IMR-90 (cell line): ENCODE data around the gene AIRE. TPM values are rescaled to one million over a fixed set of nuclear protein-coding genes. Genes with fewer than 3 reads are reported as not detected.

ENCODE experiments used
- ATAC-seq: fragments of 200-7000 bp; cut with Tn5 transposase; 2 replicates; pipeline ENCODE4 v1.9.1; 2020; ENCODE audit warnings: low read depth, mild to moderate bottlenecking, moderate library complexity
- BruUV-seq: library from RNA; stranded (reverse); fragments of 400-500 nt; replicated peaks from 2 replicates; lab custom pipeline; 2021; lab: Mats Ljungman, UMichigan
- CTCF ChIA-PET: fragments of 300-600 bp; formaldehyde crosslinking; extraction: SDS; loops from one replicate; lab custom pipeline; 2021; ENCODE audit warnings: antibody characterized with exemption; lab: Yijun Ruan, JAX
- POLR2A ChIA-PET: fragments of 300-600 bp; sonication (Branson Sonifier 250); formaldehyde crosslinking; loops from one replicate; lab custom pipeline; 2022; ENCODE audit warnings: antibody characterized with exemption; ENCODE audit not compliant: unreplicated experiment; lab: Charles Lee
- DNase-seq: peaks from one replicate; pipeline ENCODE4 v3.0.0; 2013
- H2AFZ ChIP-seq: replicated peaks from 2 replicates; pipeline ENCODE3; 2013; ENCODE audit warnings: low read length, mild to moderate bottlenecking; ENCODE audit not compliant: poor library complexity
- H2AK5ac ChIP-seq: 2 replicates; pipeline ENCODE4 v1.6.1; 2013; ENCODE audit warnings: low read depth, low read length, inconsistent platforms
- H2AK9ac ChIP-seq: replicated peaks from 2 replicates; pipeline ENCODE3; 2013; ENCODE audit warnings: mild to moderate bottlenecking, low read depth, low read length, moderate library complexity; ENCODE audit not compliant: poor library complexity
- H2BK120ac ChIP-seq: 2 replicates; pipeline ENCODE4 v1.6.1; 2013; ENCODE audit warnings: low read depth, low read length, inconsistent platforms
- H2BK15ac ChIP-seq: 3 replicates; pipeline ENCODE4 v1.6.1; 2013; ENCODE audit warnings: low read depth, low read length, inconsistent platforms
- H2BK20ac ChIP-seq: 2 replicates; pipeline ENCODE4 v1.6.1; 2013; ENCODE audit warnings: low read depth, mild to moderate bottlenecking, inconsistent platforms, low read length, moderate library complexity
- H2BK5ac ChIP-seq: 2 replicates; pipeline ENCODE4 v1.6.1; 2013; ENCODE audit warnings: mild to moderate bottlenecking, low read depth, low read length, inconsistent platforms; ENCODE audit not compliant: poor library complexity, severe bottlenecking
- H3K14ac ChIP-seq: replicated peaks from 2 replicates; pipeline ENCODE4 v1.6.1; 2013; ENCODE audit warnings: low read depth, low read length, inconsistent platforms
- H3K18ac ChIP-seq: 2 replicates; pipeline ENCODE4 v1.6.1; 2013; ENCODE audit warnings: low read depth, low read length, control low read depth
- H3K23ac ChIP-seq: 2 replicates; pipeline ENCODE4 v1.6.1; 2013; ENCODE audit warnings: low read depth, low read length, inconsistent platforms
- H3K27ac ChIP-seq: 2 replicates; pipeline ENCODE4 v1.5.1; 2013; ENCODE audit warnings: mild to moderate bottlenecking, control low read depth, low read length; ENCODE audit not compliant: insufficient read depth
- H3K27me3 ChIP-seq: 2 replicates; pipeline ENCODE4 v1.6.1; 2013; ENCODE audit warnings: low read length; ENCODE audit not compliant: control insufficient read depth, insufficient read depth
- H3K36me3 ChIP-seq: 2 replicates; pipeline ENCODE4 v1.6.1; 2013; ENCODE audit warnings: low read length, mixed read lengths; ENCODE audit not compliant: control insufficient read depth, insufficient read depth
- H3K4ac ChIP-seq: 2 replicates; pipeline ENCODE4 v1.6.1; 2013; ENCODE audit warnings: low read depth, low read length, inconsistent platforms
- H3K4me1 ChIP-seq: 2 replicates; pipeline ENCODE4 v1.6.1; 2013; ENCODE audit warnings: low read length, mixed read lengths; ENCODE audit not compliant: control insufficient read depth, insufficient read depth
- H3K4me2 ChIP-seq: 2 replicates; pipeline ENCODE4 v1.6.1; 2013; ENCODE audit warnings: low read depth, mild to moderate bottlenecking, control low read depth, low read length, moderate library complexity
- H3K4me3 ChIP-seq: 2 replicates; pipeline ENCODE4 v1.5.1; 2013; ENCODE audit warnings: low read depth, mild to moderate bottlenecking, control low read depth, low read length, moderate library complexity; ENCODE audit not compliant: insufficient read depth
- H3K56ac ChIP-seq: 2 replicates; pipeline ENCODE4 v1.6.1; 2013; ENCODE audit warnings: low read length, inconsistent platforms; ENCODE audit not compliant: insufficient read depth; ENCODE audit errors: extremely low read depth
- H3K79me1 ChIP-seq, 2 experiments: 2 replicates each; pipeline ENCODE4 v1.6.1; 2013; ENCODE audit warnings: low read length in 2 of 2, inconsistent platforms in 1 of 2, low read depth in 1 of 2
- H3K9ac ChIP-seq: 2 replicates; pipeline ENCODE4 v1.6.1; 2013; ENCODE audit warnings: low read depth, low read length, control low read depth
- H3K9me1 ChIP-seq: 2 replicates; pipeline ENCODE4 v1.6.1; 2013; ENCODE audit warnings: low read length, inconsistent platforms; ENCODE audit not compliant: insufficient read depth
- H3K9me3 ChIP-seq: 2 replicates; pipeline ENCODE4 v1.6.1; 2013; ENCODE audit warnings: low read length; ENCODE audit not compliant: control insufficient read depth, insufficient read depth
- H4K20me1 ChIP-seq: 2 replicates; pipeline ENCODE4 v1.6.1; 2013; ENCODE audit warnings: low read length, inconsistent platforms; ENCODE audit not compliant: insufficient read depth
- H4K5ac ChIP-seq: 2 replicates; pipeline ENCODE4 v1.6.1; 2013; ENCODE audit warnings: mild to moderate bottlenecking, low read depth, low read length, control low read depth
- H4K8ac ChIP-seq, 2 experiments: 2 replicates each; pipeline ENCODE4 v1.6.1; 2013; ENCODE audit warnings: low read depth in 2 of 2, low read length in 2 of 2, control low read depth in 1 of 2, inconsistent platforms in 1 of 2
- H4K91ac ChIP-seq: 2 replicates; pipeline ENCODE4 v1.6.1; 2013; ENCODE audit warnings: low read depth, low read length, inconsistent platforms; ENCODE audit not compliant: insufficient read depth
- CEBPB ChIP-seq: IDR thresholded peaks from 2 replicates; pipeline ENCODE4 v1.6.1; 2012; ENCODE audit warnings: low read depth, low read length, improper control_type of control experiment
- ELK1 ChIP-seq: fragments of 150-350 bp; IDR thresholded peaks from 2 replicates; pipeline ENCODE4 v1.6.1; 2016; ENCODE audit warnings: low read depth, mild to moderate bottlenecking, low read length, moderate library complexity, borderline replicate concordance
- FOS ChIP-seq: fragments of 150-350 bp; IDR thresholded peaks from 2 replicates; pipeline ENCODE4 v1.6.1; 2016; ENCODE audit warnings: low read depth, low read length
- MAFK ChIP-seq: IDR thresholded peaks from 2 replicates; pipeline ENCODE4 v1.6.1; 2012; ENCODE audit warnings: low read depth, low read length, improper control_type of control experiment
- MAZ ChIP-seq: IDR thresholded peaks from 2 replicates; pipeline ENCODE4 v1.6.1; 2012; ENCODE audit warnings: low read depth, mild to moderate bottlenecking, low read length, improper control_type of control experiment, moderate library complexity, borderline replicate concordance
- MXI1 ChIP-seq: IDR thresholded peaks from 2 replicates; pipeline ENCODE4 v1.6.1; 2012; ENCODE audit warnings: low read depth, mild to moderate bottlenecking, low read length, moderate library complexity, borderline replicate concordance
- NFE2L2 ChIP-seq: fragments of 150-350 bp; IDR thresholded peaks from 2 replicates; pipeline ENCODE4 v1.6.1; 2016; ENCODE audit warnings: low read depth, mild to moderate bottlenecking, low read length
- POLR2A ChIP-seq: IDR thresholded peaks from 2 replicates; pipeline ENCODE4 v1.6.1; 2012; ENCODE audit warnings: mild to moderate bottlenecking, low read depth, low read length
- WGBS, 2 experiments: methylation state at CpG; one replicate each; pipeline versions ENCODE4 v1.1.5 to v1.1.7; 2013; ENCODE audit warnings: missing lambda C conversion rate in 2 of 2; ENCODE audit not compliant: insufficient read length in 1 of 2; ENCODE audit errors: extremely low coverage in 2 of 2; 5-methylcytosine and 5-hydroxymethylcytosine counted together
- dilution Hi-C: fragments of 300-500 bp; cut with HindIII; formaldehyde crosslinking; loops from one replicate; pipeline ENCODE4 v1.14.3; 2018; ENCODE audit warnings: low sequenced_read_pairs; ENCODE audit not compliant: unreplicated experiment
- in situ Hi-C: fragments of 300-500 bp; cut with MboI; formaldehyde crosslinking; loops from 3 replicates; pipeline ENCODE4 v1.14.3; 2019; ENCODE audit warnings: low sequenced_read_pairs, inconsistent platforms, mixed read lengths
- intact Hi-C: fragments of 100-400 bp; cut with micrococcal nuclease; formaldehyde crosslinking; loops from 2 replicates; pipeline ENCODE4 v1.10.0; 2022
- polyA plus RNA-seq, 3 experiments: library from polyadenylated mRNA; depleted of rRNA; stranded (reverse); fragments of >200 nt; gene quantifications; 2 replicates each; pipeline ENCODE4 v1.2.3, GENCODE V29; 2012; ENCODE audit warnings: low replicate concordance in 1 of 3
- total RNA-seq: library from RNA; depleted of rRNA; stranded (reverse); fragments of >200 nt; gene quantifications from 2 replicates; pipeline ENCODE4 v1.2.3, GENCODE V29; 2012

Gene AIRE
- total and polyA plus RNA-seq, 2 of the 4 experiments (the other 2 are of a cell fraction) = 0.05 TPM; not detected in 1

DNA sequence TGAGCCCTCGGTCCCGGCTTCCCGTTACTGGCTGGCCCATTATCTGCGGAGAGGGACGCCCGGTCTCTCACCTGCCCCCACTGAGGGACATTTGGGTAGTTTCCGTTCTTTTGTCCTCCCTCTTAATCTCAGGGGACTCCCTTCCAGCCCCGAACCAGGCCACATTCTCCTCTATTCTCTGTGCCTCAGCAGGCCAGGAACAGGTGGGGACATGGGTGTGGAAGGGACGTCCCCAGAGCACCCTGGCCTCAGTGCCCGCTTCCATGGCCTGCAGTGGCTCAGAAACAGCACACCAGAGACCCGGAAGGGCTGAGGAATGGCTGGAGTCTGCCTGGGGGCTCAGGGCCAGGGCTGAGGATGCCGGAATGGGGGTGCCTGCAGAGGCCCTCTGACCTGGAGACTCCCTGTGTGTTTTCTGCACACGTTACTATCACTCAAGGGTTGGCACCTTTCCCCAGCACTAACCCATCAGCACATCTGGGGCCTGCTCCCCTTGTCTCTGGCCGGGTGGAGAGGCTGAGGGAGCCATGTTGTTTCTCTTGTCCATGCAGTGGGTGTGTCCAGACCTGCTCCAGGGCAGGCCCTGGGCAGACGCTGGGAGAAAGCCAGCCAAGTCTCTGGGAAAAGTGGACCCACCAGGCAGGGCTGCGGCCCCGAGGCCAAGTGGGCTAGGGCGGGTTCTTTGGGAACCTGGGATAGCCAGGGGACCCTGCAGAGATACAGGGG is 14.0 kb upstream of the AIRE start:
- TF ChIP-seq FOS (no peak), ELK1 (no peak), POLR2A (no peak), MXI1 (no peak), MAFK (no peak), NFE2L2 (no peak), CEBPB (no peak), MAZ (no peak)
- no peak overlapping the region for H3K18ac ChIP-seq
- peaks cover 12% of the 10 kb centered on the region; the same call in 1 of the 2 replicates for H3K27me3 ChIP-seq
- no peaks in the 10 kb centered on the region for H3K9me1 ChIP-seq
- no peak overlapping the region for H3K23ac ChIP-seq
- no peak overlapping the region for H4K91ac ChIP-seq
- no peak overlapping the region for H3K4me3 ChIP-seq
- H2BK15ac ChIP-seq = no peak overlapping the region
- H2AFZ ChIP-seq = peak overlapping the region; percentile 11
- no peak for DNase-seq
- no peak for ATAC-seq
- no peaks in the 10 kb centered on the region for H3K36me3 ChIP-seq
- H2BK20ac ChIP-seq = no peak overlapping the region
- no peak overlapping the region for H2BK120ac ChIP-seq
- in situ Hi-C loops (no loop called here), dilution Hi-C loops (no loop called here), intact Hi-C loops (no loop called here)
- H4K20me1 ChIP-seq = no peaks in the 10 kb centered on the region
- H3K14ac ChIP-seq = no peak overlapping the region
- no peak overlapping the region for H3K27ac ChIP-seq
- no peaks in the 10 kb centered on the region for H3K79me1 ChIP-seq
- H3K4me2 ChIP-seq = no peak overlapping the region
- no peak overlapping the region for H4K8ac ChIP-seq
- BruUV-seq = no TSS peak
- H3K4me1 ChIP-seq = no peaks in the 10 kb centered on the region
- no peak overlapping the region for H4K5ac ChIP-seq
- ChIA-PET POLR2A (no interaction called here), CTCF (no interaction called here)
- H2AK5ac ChIP-seq = no peak overlapping the region
- H3K9ac ChIP-seq = no peak overlapping the region
- peak overlapping the region; percentile 5 for H2AK9ac ChIP-seq
- H2BK5ac ChIP-seq = no peak overlapping the region
- no peak overlapping the region for H3K4ac ChIP-seq
- H3K56ac ChIP-seq = no peak overlapping the region
- WGBS, 2 experiments = 53% methylated on average over 3 of the region's 18 CpGs; no CpG with 5 or more reads in 1 of the 2 experiments
- H3K9me3 ChIP-seq = no peaks in the 10 kb centered on the region
